Measurements from ENCODE around the gene SLC38A5. TPM values are rescaled to one million over a fixed set of nuclear protein-coding genes. Genes with fewer than 3 reads are reported as not detected.

Gene SLC38A5
- total and polyA plus RNA-seq, 9 of the 15 experiments (the other 6 are each of a cell fraction or from before 2014, with no cell fraction given) = 9.3 to 228 (median 142) TPM

- H3K27me3 ChIP-seq (ENCODE audit: control insufficient read depth in 2 of 2, insufficient read depth in 2 of 2, low read length in 2 of 2) = no peaks in the 10 kb centered on the region
- DNase-seq (ENCODE audit: extremely low read depth in 1 of 4, low spot score in 3 of 4) (no peak), FAIRE-seq (peak; percentile 62), ATAC-seq (no peak)
- H3K36me3 ChIP-seq (ENCODE audit: control insufficient read depth, insufficient read depth, low read length) = peaks cover 58% of the 10 kb centered on the region
- no peaks in the 10 kb centered on the region for H3K9me1 ChIP-seq (ENCODE audit: control insufficient read depth, insufficient read depth, low read length)
- in situ Hi-C loops (cut with MboI) (no loop called here), intact Hi-C loops (cut with micrococcal nuclease) (loop anchor here (5.0 kb wide), 1 partner anchor 208 kb away; the partner anchor contains the start of gene SSX1)
- H4K20me1 ChIP-seq (replicated peaks; ENCODE audit: control insufficient read depth, insufficient read depth, low read length) = no peaks in the 10 kb centered on the region
- H3K27ac ChIP-seq (ENCODE audit: extremely low read depth, low read depth, low read length) = no peak overlapping the region; the same call in 2 of the 3 replicates
- H2AFZ ChIP-seq (ENCODE audit: low read depth, low read length) = no peak overlapping the region
- WGBS (ENCODE audit: insufficient coverage, low coverage, missing lambda C conversion rate) = 78% methylated on average over 9 of the region's 10 CpGs
- ChIA-PET CTCF (ENCODE audit: low intra/inter-chr PET ratio) (interaction anchor here (0.6 kb wide), 1 partner anchor 58 kb away, joined by 4 read pairs; no protein-coding TSS in a partner anchor), POLR2A (interaction anchor here (0.6 to 1.0 kb wide), 2 partner anchors 12 to 34 kb away, joined by 3 read pairs; no protein-coding TSS in a partner anchor)
- H3K4me1 ChIP-seq (replicated peaks in 1 of 2; ENCODE audit: control insufficient read depth in 2 of 2, insufficient read depth in 2 of 2, low read length in 2 of 2) = peaks cover 20 to 42% of the 10 kb centered on the region in 2 experiments; a peak in 4 of 5 replicates
- H3K9ac ChIP-seq (ENCODE audit: insufficient read depth in 1 of 2, low read depth in 2 of 2, low read length in 2 of 2) = peak overlapping the region in 1 of 2 experiments; percentile 79; a peak in 2 of 4 replicates
- H3K9me3 ChIP-seq (replicated peaks; ENCODE audit: control insufficient read depth, insufficient read depth, low read depth, low read length) = no peaks in the 10 kb centered on the region
- peaks cover 61% of the 10 kb centered on the region for H3K79me2 ChIP-seq (ENCODE audit: control insufficient read depth, insufficient read depth, low read length)
- H3K4me2 ChIP-seq (ENCODE audit: insufficient read depth, low read length) = peak overlapping the region; percentile 43
- TF ChIP-seq HEY1 (CRISPR knock-in tag; IDR thresholded peaks at IDR 0.05; ENCODE audit: borderline replicate concordance) = no peak
- TF ChIP-seq RBFOX2 (IDR thresholded peaks at IDR 0.05; ENCODE audit: low read depth, low read length) = 0 out of 2 replicates have a peak, but pooled peaks have one; percentile 9
- BruUV-seq (replicated peaks) = no TSS peak
- no peak overlapping the region for H3K4me3 ChIP-seq
Measured at GRCh38 chrX:48465336-48465933, 4.6 kb downstream of the SLC38A5 start.

- TF ChIP-seq ATF3 (IDR thresholded peaks at IDR 0.05) = 0 out of 2 replicates have a peak, but pooled peaks have one; percentile 24
- TF ChIP-seq ATF3 (CRISPR knock-in tag; conservative IDR thresholded peaks at IDR 0.05) = no peak
- no peak for TF ChIP-seq HES1 (IDR thresholded peaks at IDR 0.05; ENCODE audit: low read depth)
- no peak for TF ChIP-seq FOXM1 (IDR thresholded peaks at IDR 0.05; ENCODE audit: low read depth)
- no peak for TF ChIP-seq FOXM1 (CRISPR knock-in tag; IDR thresholded peaks at IDR 0.05; ENCODE audit: low read depth)
- TF ChIP-seq CEBPB (tag; IDR thresholded peaks at IDR 0.05) = 0 out of 2 replicates have a peak, but pooled peaks have one; percentile 6
- peak; percentile 17; the same call in 1 of the 2 replicates for TF ChIP-seq CBFA2T3 (IDR thresholded peaks at IDR 0.05)
- peak; percentile 36; the same call in 1 of the 2 replicates for TF ChIP-seq CEBPG (CRISPR knock-in tag; IDR thresholded peaks at IDR 0.05)
- TF ChIP-seq CEBPG (tag; conservative IDR thresholded peaks at IDR 0.05 in 1 of 2, IDR thresholded peaks at IDR 0.05 in 1 of 2) = no peak
- no peak for ATAC-seq
- FAIRE-seq = no peak
- POLR2A ChIA-PET = no interaction called here
- H2AFZ ChIP-seq (ENCODE audit: low read depth, low read length) = no peak overlapping the region
- no peaks in the 10 kb centered on the region for H3K9me3 ChIP-seq (replicated peaks; ENCODE audit: control insufficient read depth, insufficient read depth, low read depth, low read length)
- no peaks in the 10 kb centered on the region for H3K9me1 ChIP-seq (ENCODE audit: control insufficient read depth, insufficient read depth, low read length)
- CTCF ChIA-PET (ENCODE audit: low intra/inter-chr PET ratio) = no interaction called here
- H4K20me1 ChIP-seq (replicated peaks; ENCODE audit: control insufficient read depth, insufficient read depth, low read length) = no peaks in the 10 kb centered on the region
- DNase-seq (ENCODE audit: extremely low read depth in 1 of 4, low spot score in 3 of 4) = peak in 1 of 4 experiments; percentile 1
- intact Hi-C loops (cut with micrococcal nuclease) = no loop called here
- H3K27me3 ChIP-seq (ENCODE audit: control insufficient read depth in 2 of 2, insufficient read depth in 2 of 2, low read length in 2 of 2) = no peaks in the 10 kb centered on the region
- H3K36me3 ChIP-seq (ENCODE audit: control insufficient read depth, insufficient read depth, low read length) = peaks cover 74% of the 10 kb centered on the region
- H3K79me2 ChIP-seq (ENCODE audit: control insufficient read depth, insufficient read depth, low read length) = peaks cover 31% of the 10 kb centered on the region
- 94% methylated on average over 2 of the region's 6 CpGs for WGBS (ENCODE audit: insufficient coverage, low coverage, missing lambda C conversion rate)
- H3K9ac ChIP-seq (ENCODE audit: insufficient read depth in 1 of 2, low read depth in 2 of 2, low read length in 2 of 2) = no peak overlapping the region
- H3K4me3 ChIP-seq = no peak overlapping the region
- H3K4me1 ChIP-seq (replicated peaks in 1 of 2; ENCODE audit: control insufficient read depth in 2 of 2, insufficient read depth in 2 of 2, low read length in 2 of 2) = peaks cover 8 to 24% of the 10 kb centered on the region in 2 experiments; a peak in 4 of 5 replicates
- in situ Hi-C loops (cut with MboI) = no loop called here
- no peak overlapping the region for H3K27ac ChIP-seq (ENCODE audit: extremely low read depth, low read depth, low read length)
- H3K4me2 ChIP-seq (ENCODE audit: insufficient read depth, low read length) = no peak overlapping the region
- BruUV-seq (replicated peaks) = no TSS peak
Measured at GRCh38 chrX:48461830-48462229, 8.2 kb downstream of the SLC38A5 start.

All from K562 (cell line).